Stimulated activated CD4-positive, alpha-beta T cell treated with anti-CD3 and anti-CD28 coated beads, Interleukin-1b, Interleukin-23, amount 100 ng/mL, for 48 hours (primary cell): Measurements from ENCODE around the gene TMEM147.
"Not testable (repeated sequence)": the region's sequence is repeated elsewhere in the genome, so short reads cannot be mapped to it uniquely, and the experiment has no call there.

ENCODE experiments used
- DNase-seq: peaks from one replicate; pipeline ENCODE4 v3.0.0-alpha.2; 2020

The TMEM147 gene

GRCh38 chr19:35565016-35565856, 19.8 kb downstream of the TMEM147 start:
- no peak for DNase-seq

- DNase-seq = no peak
These were observed 21.3 kb downstream of the TMEM147 start for GRCh38 chr19:35566738-35567137.

GRCh38 chr19:35569281-35569781, 23.9 kb downstream of the TMEM147 start:
- no peak for DNase-seq

- no peak for DNase-seq
These were observed 26.1 kb downstream of the TMEM147 start for GRCh38 chr19:35571406-35571965.

- no peak for DNase-seq
These were observed 32.5 kb downstream of the TMEM147 start for GRCh38 chr19:35577918-35578317.

- DNase-seq = no peak
These were observed 33.3 kb downstream of the TMEM147 start for GRCh38 chr19:35578707-35579106.

GRCh38 chr19:35582760-35583159, 37.3 kb downstream of the TMEM147 start:
- no peak for DNase-seq

GRCh38 chr19:35585848-35586247, 40.4 kb downstream of the TMEM147 start, which contains the start of gene PMIS2:
PMIS2 (plus strand) TSS chr19:35586173; CDS start chr19:35586260, 87 bp downstream.
- DNase-seq = peak; percentile 42

GRCh38 chr19:35587321-35587720, 41.9 kb downstream of the TMEM147 start:
- DNase-seq = no peak

GRCh38 chr19:35590875-35591274, 45.4 kb downstream of the TMEM147 start:
- no peak for DNase-seq

GRCh38 chr19:35592226-35592625, 46.8 kb downstream of the TMEM147 start:
- DNase-seq = no peak

GRCh38 chr19:35595026-35595425, 49.6 kb downstream of the TMEM147 start:
- DNase-seq = not testable (repeated sequence)

GRCh38 chr19:35595928-35596327, 50.5 kb downstream of the TMEM147 start:
- no peak for DNase-seq

GRCh38 chr19:35596366-35596999, 51.1 kb downstream of the TMEM147 start:
- DNase-seq = peak; percentile 34
